GM19467 (cell line): ENCODE data around the gene CENPN.

ENCODE experiments used
- ATAC-seq: cut with Tn5 transposase; IDR thresholded peaks from one replicate; pipeline ENCODE4 v1.9.1; 2021; ENCODE audit warnings: mild to moderate bottlenecking, moderate library complexity; ENCODE audit not compliant: unreplicated experiment

CENPN gene

GRCh38 chr16:81006813-81007695 lies at the start of gene CENPN, which contains the start of gene CMC2:
Gene CENPN (plus strand): TSS chr16:81007214. CDS start chr16:81011940, 4,726 bp downstream.
Gene CMC2 (minus strand): TSS chr16:81006885. CDS start chr16:80997394, 9,491 bp downstream.
- ATAC-seq: peak; percentile 84

GRCh38 chr16:80958284-80958683 lies 48.7 kb upstream of the CENPN start:
- ATAC-seq: no peak

GRCh38 chr16:80962879-80963278 lies 44.1 kb upstream of the CENPN start:
- ATAC-seq: no peak

GRCh38 chr16:80964351-80964750 lies 42.7 kb upstream of the CENPN start:
- no peak for ATAC-seq

GRCh38 chr16:80966617-80967016 lies 40.4 kb upstream of the CENPN start:
- ATAC-seq: no peak

GRCh38 chr16:80968386-80969113 lies 38.5 kb upstream of the CENPN start:
- ATAC-seq: no peak

GRCh38 chr16:80969114-80969484 lies 37.9 kb upstream of the CENPN start:
- ATAC-seq: no peak

- peak; percentile 68 for ATAC-seq
Measured at GRCh38 chr16:80971819-80972218, 35.2 kb upstream of the CENPN start.

GRCh38 chr16:80972611-80973010 lies 34.4 kb upstream of the CENPN start:
- no peak for ATAC-seq

GRCh38 chr16:80973991-80974390 lies 33.0 kb upstream of the CENPN start:
- no peak for ATAC-seq

- ATAC-seq: no peak
Measured at GRCh38 chr16:80974649-80975376, 32.2 kb upstream of the CENPN start.

- no peak for ATAC-seq
Measured at GRCh38 chr16:80976946-80977345, 30.1 kb upstream of the CENPN start.

GRCh38 chr16:80981103-80981502 lies 25.9 kb upstream of the CENPN start:
- no peak for ATAC-seq

- no peak for ATAC-seq
Measured at GRCh38 chr16:80982646-80983045, 24.4 kb upstream of the CENPN start.

- no peak for ATAC-seq
Measured at GRCh38 chr16:80984124-80984892, 22.7 kb upstream of the CENPN start.

GRCh38 chr16:80985611-80986010 lies 21.4 kb upstream of the CENPN start:
- no peak for ATAC-seq

- ATAC-seq: no peak
Measured at GRCh38 chr16:80986557-80986956, 20.5 kb upstream of the CENPN start.

- no peak for ATAC-seq
Measured at GRCh38 chr16:80988756-80989155, 18.3 kb upstream of the CENPN start.

- ATAC-seq: no peak
Measured at GRCh38 chr16:80989801-80990200, 17.2 kb upstream of the CENPN start.

GRCh38 chr16:80990577-80990976 lies 16.4 kb upstream of the CENPN start:
- ATAC-seq: no peak

GRCh38 chr16:80990978-80991377 lies 16.0 kb upstream of the CENPN start:
- ATAC-seq: no peak
